SK-N-SH treated with all-trans-retinoic acid at 6 μM for 48 hours (cell line): Measurements from ENCODE around the gene CALML5.

ENCODE experiments used
- BACH2 ChIP-seq: fragments of 250-450 bp; sonication (Bioruptor Pico); IDR thresholded peaks from 2 replicates; pipeline ENCODE4 v1.9.0; 2021; ENCODE audit warnings: mild to moderate bottlenecking, borderline replicate concordance
- ESRRG ChIP-seq: fragments of 250-450 bp; sonication (Bioruptor Pico); IDR thresholded peaks from 2 replicates; pipeline ENCODE4 v1.6.1; 2021; ENCODE audit warnings: mild to moderate bottlenecking
- OSR1 ChIP-seq: fragments of 250-450 bp; sonication (Bioruptor Pico); IDR thresholded peaks from 2 replicates; pipeline ENCODE4 v1.8.0; 2022; ENCODE audit warnings: moderate library complexity, mild to moderate bottlenecking, inconsistent platforms
- SNAI2 ChIP-seq: fragments of 250-450 bp; sonication (Bioruptor Pico); IDR thresholded peaks from 2 replicates; pipeline ENCODE4 v1.5.0; 2020; ENCODE audit warnings: mild to moderate bottlenecking, moderate library complexity
- TOX ChIP-seq: fragments of 250-450 bp; sonication (Bioruptor Pico); IDR thresholded peaks from 2 replicates; pipeline ENCODE4 v1.8.0; 2021; ENCODE audit warnings: mild to moderate bottlenecking, moderate library complexity, borderline replicate concordance
- TSHZ2 ChIP-seq: fragments of 250-450 bp; sonication (Bioruptor Pico); IDR thresholded peaks from 2 replicates; pipeline ENCODE4 v1.5.0; 2020; ENCODE audit warnings: mild to moderate bottlenecking, moderate library complexity
- ZC3H10 ChIP-seq: fragments of 250-450 bp; sonication (Bioruptor Pico); IDR thresholded peaks from 2 replicates; pipeline ENCODE4 v1.5.1; 2021; ENCODE audit warnings: mild to moderate bottlenecking, moderate library complexity
- ZFP3 ChIP-seq: fragments of 250-450 bp; sonication (Bioruptor Pico); IDR thresholded peaks from 2 replicates; pipeline ENCODE4 v1.5.0; 2020; ENCODE audit warnings: mild to moderate bottlenecking, moderate library complexity
- ZNF8 ChIP-seq: fragments of 450-650 bp; formaldehyde crosslinking; IDR thresholded peaks from 2 replicates; pipeline ENCODE4 v1.5.0; 2020; ENCODE audit warnings: mild to moderate bottlenecking, moderate library complexity
- TF ChIP-seq, protein P1 (sequence below): fragments of 250-450 bp; sonication (Bioruptor Pico); IDR thresholded peaks from 2 replicates; pipeline ENCODE4 v1.8.0; 2021; ENCODE audit warnings: low read depth, mild to moderate bottlenecking, moderate library complexity, borderline replicate concordance

DNA sequence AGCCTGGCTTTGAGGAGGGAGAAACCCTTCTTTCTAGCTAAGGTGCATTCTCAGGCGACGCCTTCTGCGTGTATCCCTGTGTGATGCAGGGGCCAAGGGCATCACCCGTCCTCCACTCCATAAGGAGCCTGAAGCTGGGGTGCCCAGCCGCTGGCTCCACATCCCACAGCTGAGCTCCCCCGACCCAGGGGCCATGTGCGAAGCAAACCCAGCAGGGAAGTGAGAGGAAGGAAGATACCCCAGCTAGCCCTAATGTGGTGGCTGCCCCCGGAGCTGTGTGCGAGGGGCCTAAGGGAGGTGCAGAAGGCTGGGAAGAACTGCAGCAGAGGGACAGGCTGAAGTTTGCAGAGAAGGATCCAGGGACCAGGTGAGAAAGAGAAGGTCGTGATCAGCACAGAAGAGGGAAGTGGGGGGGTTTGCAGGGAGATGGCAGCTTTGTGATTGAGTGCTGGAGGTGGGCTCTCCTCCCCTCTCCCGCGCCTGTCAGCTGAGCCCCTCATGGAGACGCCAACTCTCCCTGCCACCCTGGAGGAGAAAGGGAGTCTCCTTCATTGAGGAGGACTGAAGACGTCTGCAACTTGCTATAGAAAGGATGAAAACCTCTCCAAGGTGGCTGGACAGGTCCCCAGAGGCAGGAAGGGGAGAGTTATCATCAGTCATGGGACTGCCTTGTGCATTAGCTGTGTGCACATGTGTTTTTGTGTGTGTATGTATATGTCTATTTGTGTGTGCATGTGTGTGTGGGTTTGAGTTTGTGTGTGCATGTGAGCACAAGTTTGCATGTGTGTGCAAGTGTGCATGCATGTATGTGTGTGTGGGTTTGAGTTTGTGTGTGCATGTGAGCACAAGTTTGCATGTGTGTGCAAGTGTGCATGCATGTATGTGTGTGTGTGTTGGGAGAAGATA, 3.5 kb upstream of the CALML5 start:
- TF ChIP-seq SNAI2 (CRISPR knock-in tag) (no peak), ZC3H10 (CRISPR knock-in tag) (no peak), OSR1 (no peak), ESRRG (CRISPR knock-in tag) (no peak), BACH2 (CRISPR knock-in tag) (no peak), TSHZ2 (CRISPR knock-in tag) (no peak), ZFP3 (no peak), ZNF8 (CRISPR knock-in tag) (no peak), TOX (no peak)
- TF ChIP-seq, protein P1, sequence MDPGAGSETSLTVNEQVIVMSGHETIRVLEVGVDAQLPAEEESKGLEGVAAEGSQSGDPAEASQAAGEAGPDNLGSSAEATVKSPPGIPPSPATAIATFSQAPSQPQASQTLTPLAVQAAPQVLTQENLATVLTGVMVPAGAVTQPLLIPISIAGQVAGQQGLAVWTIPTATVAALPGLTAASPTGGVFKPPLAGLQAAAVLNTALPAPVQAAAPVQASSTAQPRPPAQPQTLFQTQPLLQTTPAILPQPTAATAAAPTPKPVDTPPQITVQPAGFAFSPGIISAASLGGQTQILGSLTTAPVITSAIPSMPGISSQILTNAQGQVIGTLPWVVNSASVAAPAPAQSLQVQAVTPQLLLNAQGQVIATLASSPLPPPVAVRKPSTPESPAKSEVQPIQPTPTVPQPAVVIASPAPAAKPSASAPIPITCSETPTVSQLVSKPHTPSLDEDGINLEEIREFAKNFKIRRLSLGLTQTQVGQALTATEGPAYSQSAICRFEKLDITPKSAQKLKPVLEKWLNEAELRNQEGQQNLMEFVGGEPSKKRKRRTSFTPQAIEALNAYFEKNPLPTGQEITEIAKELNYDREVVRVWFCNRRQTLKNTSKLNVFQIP (CRISPR knock-in tag): no peak
